Measurements from ENCODE around the gene FKBP15.
A peak's percentile ranks its signal among the peaks of the same experiment; 100 is the strongest.
"Not testable (repeated sequence)": the region's sequence is repeated elsewhere in the genome, so short reads cannot be mapped to it uniquely, and the experiment has no call there.

FKBP15 gene

GRCh38 chr9:113181165-113181564, 39.9 kb downstream of the FKBP15 start:
- DNase-seq = no peak

- no peak for DNase-seq
Measured at GRCh38 chr9:113179839-113180238, 41.2 kb downstream of the FKBP15 start.

GRCh38 chr9:113178087-113178486, 43.0 kb downstream of the FKBP15 start:
- no peak for DNase-seq

- DNase-seq = no peak
Measured at GRCh38 chr9:113177251-113177650, 43.8 kb downstream of the FKBP15 start.

- no peak for DNase-seq
Measured at GRCh38 chr9:113176803-113177202, 44.3 kb downstream of the FKBP15 start.

- DNase-seq = no peak
Measured at GRCh38 chr9:113173341-113173740, 47.7 kb downstream of the FKBP15 start.

GRCh38 chr9:113168809-113169208, 52.3 kb downstream of the FKBP15 start:
- no peak for DNase-seq

- no peak for DNase-seq
Measured at GRCh38 chr9:113166039-113166438, 55.0 kb downstream of the FKBP15 start.

- no peak for DNase-seq
Measured at GRCh38 chr9:113164536-113165300, 56.4 kb downstream of the FKBP15 start.

GRCh38 chr9:113163001-113163400, 58.1 kb downstream of the FKBP15 start:
- DNase-seq = no peak

GRCh38 chr9:113160571-113160970, 60.5 kb downstream of the FKBP15 start:
- no peak for DNase-seq

GRCh38 chr9:113158446-113158845, 62.6 kb downstream of the FKBP15 start:
- DNase-seq = no peak

GRCh38 chr9:113156880-113157279, 64.2 kb downstream of the FKBP15 start:
- no peak for DNase-seq

- no peak for DNase-seq
Measured at GRCh38 chr9:113155911-113156588, 65.0 kb downstream of the FKBP15 start.

GRCh38 chr9:113154946-113155345, 66.1 kb downstream of the FKBP15 start:
- DNase-seq = no peak

GRCh38 chr9:113154471-113154870, 66.6 kb downstream of the FKBP15 start:
- DNase-seq = no peak

GRCh38 chr9:113153599-113153998, 67.5 kb downstream of the FKBP15 start:
- no peak for DNase-seq

- no peak for DNase-seq
Measured at GRCh38 chr9:113152699-113153098, 68.4 kb downstream of the FKBP15 start.

- no peak for DNase-seq
Measured at GRCh38 chr9:113151696-113152630, 69.1 kb downstream of the FKBP15 start.

GRCh38 chr9:113150670-113151611, 70.1 kb downstream of the FKBP15 start, which contains the start of gene SLC31A2:
TSS of gene SLC31A2 (plus strand) at chr9:113151007. CDS start at chr9:113151075, 68 bp downstream.
- DNase-seq = peak; percentile 79

GRCh38 chr9:113149561-113149960, 71.5 kb downstream of the FKBP15 start:
- DNase-seq = not testable (repeated sequence)

Measured in NCI-H146 (cell line).